HG02759 (cell line): ENCODE data around the gene MYO7A.

Experiments used
- ATAC-seq: cut with Tn5 transposase; IDR thresholded peaks from one replicate; pipeline ENCODE4 v1.9.1; 2021; ENCODE audit warnings: mild to moderate bottlenecking, moderate library complexity; ENCODE audit not compliant: unreplicated experiment

The MYO7A gene

GRCh38 chr11:77144196-77144856 lies 16.3 kb downstream of the MYO7A start:
- ATAC-seq, result no peak

- ATAC-seq, result no peak
Observed at GRCh38 chr11:77144857-77145428, 16.9 kb downstream of the MYO7A start.

- no peak for ATAC-seq
Observed at GRCh38 chr11:77146261-77147035, 18.4 kb downstream of the MYO7A start.

- no peak for ATAC-seq
Observed at GRCh38 chr11:77147036-77147315, 18.9 kb downstream of the MYO7A start.

- no peak for ATAC-seq
Observed at GRCh38 chr11:77147668-77148321, 19.7 kb downstream of the MYO7A start.

- no peak for ATAC-seq
Observed at GRCh38 chr11:77148963-77149715, 21.1 kb downstream of the MYO7A start.

GRCh38 chr11:77149716-77150392 lies 21.8 kb downstream of the MYO7A start:
- no peak for ATAC-seq

- no peak for ATAC-seq
Observed at GRCh38 chr11:77150836-77151235, 22.8 kb downstream of the MYO7A start.

- no peak for ATAC-seq
Observed at GRCh38 chr11:77151804-77152509, 23.9 kb downstream of the MYO7A start.

- ATAC-seq, result no peak
Observed at GRCh38 chr11:77152846-77153245, 24.8 kb downstream of the MYO7A start.

- ATAC-seq, result no peak
Observed at GRCh38 chr11:77153276-77154185, 25.5 kb downstream of the MYO7A start.

- no peak for ATAC-seq
Observed at GRCh38 chr11:77154381-77155081, 26.5 kb downstream of the MYO7A start.

- no peak for ATAC-seq
Observed at GRCh38 chr11:77155082-77155475, 27.0 kb downstream of the MYO7A start.

- no peak for ATAC-seq
Observed at GRCh38 chr11:77155556-77156130, 27.6 kb downstream of the MYO7A start.

- no peak for ATAC-seq
Observed at GRCh38 chr11:77156396-77157195, 28.6 kb downstream of the MYO7A start.

GRCh38 chr11:77158041-77158695 lies 30.1 kb downstream of the MYO7A start:
- no peak for ATAC-seq
